GM12874 (cell line): Measurements from ENCODE around the gene PADI1.

Experiments
- TF ChIP-seq, protein P1 (sequence below): IDR thresholded peaks from 2 replicates; pipeline ENCODE4 v1.5.1; 2011; ENCODE audit warnings: low read depth, mild to moderate bottlenecking, control low read depth, low read length, moderate library complexity; ENCODE audit not compliant: insufficient read depth

The PADI1 gene

GRCh38 chr1:17282836-17283235 is 77.9 kb downstream of the PADI1 start:
- TF ChIP-seq, protein P1, sequence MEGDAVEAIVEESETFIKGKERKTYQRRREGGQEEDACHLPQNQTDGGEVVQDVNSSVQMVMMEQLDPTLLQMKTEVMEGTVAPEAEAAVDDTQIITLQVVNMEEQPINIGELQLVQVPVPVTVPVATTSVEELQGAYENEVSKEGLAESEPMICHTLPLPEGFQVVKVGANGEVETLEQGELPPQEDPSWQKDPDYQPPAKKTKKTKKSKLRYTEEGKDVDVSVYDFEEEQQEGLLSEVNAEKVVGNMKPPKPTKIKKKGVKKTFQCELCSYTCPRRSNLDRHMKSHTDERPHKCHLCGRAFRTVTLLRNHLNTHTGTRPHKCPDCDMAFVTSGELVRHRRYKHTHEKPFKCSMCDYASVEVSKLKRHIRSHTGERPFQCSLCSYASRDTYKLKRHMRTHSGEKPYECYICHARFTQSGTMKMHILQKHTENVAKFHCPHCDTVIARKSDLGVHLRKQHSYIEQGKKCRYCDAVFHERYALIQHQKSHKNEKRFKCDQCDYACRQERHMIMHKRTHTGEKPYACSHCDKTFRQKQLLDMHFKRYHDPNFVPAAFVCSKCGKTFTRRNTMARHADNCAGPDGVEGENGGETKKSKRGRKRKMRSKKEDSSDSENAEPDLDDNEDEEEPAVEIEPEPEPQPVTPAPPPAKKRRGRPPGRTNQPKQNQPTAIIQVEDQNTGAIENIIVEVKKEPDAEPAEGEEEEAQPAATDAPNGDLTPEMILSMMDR, result no peak

GRCh38 chr1:17286646-17287045 is 81.7 kb downstream of the PADI1 start:
- TF ChIP-seq, protein P1, result no peak

- TF ChIP-seq, protein P1, result no peak
Measured at GRCh38 chr1:17287130-17287776, 82.3 kb downstream of the PADI1 start.

DNA sequence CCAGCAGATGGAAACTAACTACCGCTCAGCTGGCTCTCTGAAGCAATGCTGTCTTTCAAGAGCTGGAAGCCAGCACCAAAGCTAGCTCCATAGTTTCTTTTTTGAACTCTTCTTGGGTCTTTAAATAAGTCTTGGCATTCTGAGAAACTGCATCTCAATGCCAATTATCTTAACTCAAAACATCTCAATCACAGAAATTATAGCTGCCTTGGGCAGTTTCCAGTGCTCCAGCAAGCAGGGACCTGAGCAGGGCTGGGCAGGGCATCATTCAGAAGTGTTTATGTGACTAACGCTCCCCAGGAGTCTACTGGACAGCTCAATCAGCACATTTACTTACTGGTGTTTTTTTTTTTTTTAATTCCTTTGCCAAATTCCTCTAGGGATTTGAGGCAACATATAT is 84.8 kb downstream of the PADI1 start:
- TF ChIP-seq, protein P1, result no peak

DNA sequence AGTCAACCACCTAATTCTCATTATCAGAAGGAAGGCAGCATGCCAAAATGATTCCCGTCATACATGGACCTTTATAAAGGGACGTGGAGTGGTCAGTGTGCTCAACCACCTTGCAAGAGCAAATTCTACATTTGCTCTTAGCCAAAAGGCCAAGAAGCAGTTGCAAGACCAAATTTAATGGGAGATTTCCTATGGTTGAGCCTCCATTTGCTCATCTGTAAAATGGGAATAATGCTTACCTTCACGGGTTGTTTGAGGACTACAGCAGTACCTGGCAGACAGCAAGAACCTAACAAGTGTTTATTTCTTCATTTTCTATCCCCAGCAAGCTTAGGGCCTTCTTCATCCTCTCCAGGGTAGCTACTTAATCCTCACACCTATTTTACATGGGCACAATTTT is 85.6 kb downstream of the PADI1 start:
- TF ChIP-seq, protein P1, result no peak

DNA sequence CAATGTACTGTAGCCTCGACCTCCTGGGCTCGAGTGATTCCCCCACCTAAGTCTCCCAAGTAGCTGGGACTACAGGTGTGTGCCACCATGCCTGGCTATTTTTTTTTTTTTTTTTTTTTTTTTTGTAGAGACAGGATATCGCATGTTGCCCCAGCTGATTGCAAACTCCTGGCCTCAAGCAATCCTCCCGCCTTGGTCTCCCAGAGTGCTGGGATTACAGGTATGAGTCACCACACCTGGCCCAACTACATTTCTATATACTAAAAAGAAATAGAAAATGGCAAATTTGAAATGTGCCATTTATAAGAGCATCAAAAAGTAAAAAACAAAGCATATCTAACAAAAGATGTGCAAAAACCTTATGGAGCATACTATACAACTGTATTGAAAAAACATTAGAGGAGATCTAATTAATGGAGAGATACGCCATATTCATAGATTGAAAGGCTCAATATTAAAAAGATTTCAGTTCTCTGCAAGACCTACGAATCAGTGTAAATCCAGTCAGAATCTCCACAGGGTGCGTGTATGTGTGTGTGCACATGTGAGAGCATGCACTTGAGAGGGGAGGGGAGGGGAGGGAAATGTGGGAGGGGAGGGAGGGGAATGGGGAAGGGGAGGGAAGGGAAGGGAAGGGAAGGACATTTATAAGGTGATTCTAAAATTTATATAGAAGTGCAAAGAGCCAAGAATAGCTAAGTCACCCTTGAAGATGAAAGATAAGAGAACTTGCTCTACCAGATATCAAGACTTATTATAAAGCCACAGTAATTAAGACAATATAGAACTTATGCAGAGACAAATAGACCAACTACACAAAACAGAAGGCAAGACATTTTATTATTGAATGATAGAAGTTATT is 87.6 kb downstream of the PADI1 start:
- TF ChIP-seq, protein P1, result no peak

- TF ChIP-seq, protein P1, result no peak
Measured at GRCh38 chr1:17293681-17294425, 88.9 kb downstream of the PADI1 start.
